DMS79 treated with DMSO at 0.1 percent for 48 hours (cell line): ENCODE data around the gene HSP90AA1.
A peak's percentile ranks its signal among the peaks of the same experiment; 100 is the strongest.
"Not testable (repeated sequence)": the region's sequence is repeated elsewhere in the genome, so short reads cannot be mapped to it uniquely, and the experiment has no call there.

ENCODE experiments used
- DNase-seq: peaks from one replicate; lab custom pipeline; 2025; lab: John Stamatoyannopoulos, UW

Gene HSP90AA1

DNA sequence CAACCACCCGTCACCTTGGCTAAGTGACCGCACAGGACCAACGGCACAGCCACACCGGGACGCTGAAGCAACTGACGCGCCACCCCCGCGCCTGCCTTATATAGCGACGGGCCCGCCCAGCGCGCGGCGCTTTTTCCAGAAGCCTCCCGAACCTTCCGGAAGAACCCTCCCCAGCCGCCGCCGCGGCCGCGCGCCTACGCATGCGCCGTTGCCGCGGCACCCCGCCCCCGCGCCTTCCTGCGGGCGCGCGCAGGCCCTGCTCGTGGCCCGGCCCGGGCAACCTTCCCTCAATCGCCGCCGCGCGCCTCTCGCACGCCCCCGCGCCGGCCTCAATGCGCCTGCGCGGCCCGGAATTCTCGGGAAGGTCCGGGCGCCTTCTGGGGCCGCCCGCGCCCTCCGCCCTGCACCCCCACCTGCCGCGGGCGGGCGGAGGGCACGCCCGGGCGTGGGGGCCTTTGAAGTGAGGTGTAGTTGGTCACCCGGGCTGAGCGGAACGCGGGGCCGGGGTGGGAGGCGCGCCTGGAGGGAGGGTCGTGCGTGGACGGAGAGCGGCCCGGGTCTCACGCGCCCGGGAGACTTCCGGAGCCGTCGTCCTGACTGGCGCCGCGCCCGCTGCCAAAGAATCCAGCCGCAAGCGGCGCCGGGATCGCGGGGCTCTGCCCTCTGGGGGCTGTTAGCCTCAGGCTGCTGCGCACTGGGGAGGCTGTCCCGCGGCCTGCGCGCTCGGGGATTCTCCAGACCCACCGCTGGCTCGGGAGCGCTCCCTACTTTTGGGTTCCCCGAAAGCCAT, at the start of gene HSP90AA1:
TSS of gene HSP90AA1 (minus strand) at position 73 of the 790 bp plus-strand sequence. CDS start 666 bp downstream, outside the sequence.
- peak; percentile 95 for DNase-seq

DNA sequence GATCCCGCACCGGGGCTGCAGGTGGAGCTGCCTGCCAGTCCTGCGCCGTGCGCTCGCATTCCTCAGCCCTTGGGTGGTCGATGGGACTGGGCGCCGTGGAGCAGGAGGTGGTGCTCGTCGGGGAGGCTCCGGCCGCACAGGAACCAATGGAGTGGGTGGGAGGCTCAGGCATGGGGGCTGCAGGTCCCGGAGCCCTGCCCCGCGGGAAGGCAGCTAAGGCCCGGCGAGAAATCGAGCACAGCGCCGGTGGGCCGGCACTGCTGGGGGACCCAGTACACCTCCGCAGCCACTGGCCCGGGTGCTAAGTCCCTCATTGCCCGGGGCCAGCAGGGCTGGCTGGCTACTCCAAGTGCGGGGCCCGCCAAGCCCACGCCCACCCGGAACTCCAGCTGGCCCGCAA, 48.6 kb upstream of the HSP90AA1 start:
- not testable (repeated sequence) for DNase-seq

DNA sequence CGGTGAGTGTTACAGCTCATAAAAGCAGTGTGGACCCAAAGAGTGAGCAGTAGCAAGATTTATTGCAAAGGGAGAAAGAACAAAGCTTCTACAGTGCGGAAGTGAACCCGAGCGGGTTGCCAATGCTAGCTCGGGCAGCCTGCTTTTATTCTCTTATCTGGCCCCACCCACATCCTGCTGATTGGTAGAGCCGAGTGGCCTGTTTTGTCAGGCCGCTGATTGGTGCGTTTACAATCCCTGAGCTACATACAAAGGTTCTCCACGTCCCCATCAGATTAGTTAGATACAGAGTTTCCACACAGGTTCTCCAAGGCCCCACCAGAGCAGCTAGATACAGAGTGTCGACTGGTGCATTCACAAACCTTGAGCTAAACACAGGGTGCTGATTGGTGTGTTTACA, 47.9 kb upstream of the HSP90AA1 start:
- DNase-seq: not testable (repeated sequence)

DNA sequence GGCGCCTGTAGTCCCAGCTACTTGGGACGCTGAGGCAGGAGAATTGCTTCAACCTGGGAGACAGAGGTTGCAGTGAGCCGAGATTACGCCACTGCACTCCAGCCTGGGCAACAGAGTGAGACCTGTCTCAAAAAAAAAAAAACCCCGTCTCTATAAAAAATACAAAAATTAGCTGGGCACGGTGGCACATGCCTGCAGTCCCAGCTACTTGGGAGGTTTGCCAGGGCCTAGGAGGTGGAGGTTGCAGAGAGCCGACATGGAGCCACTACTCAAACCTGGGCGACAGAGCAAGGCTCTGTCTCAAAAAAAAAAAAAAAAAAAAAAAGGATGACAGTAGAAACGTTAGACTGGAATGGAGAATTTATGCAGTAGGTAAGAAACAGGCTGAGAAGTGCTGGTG, 47.2 kb upstream of the HSP90AA1 start:
- not testable (repeated sequence) for DNase-seq

DNA sequence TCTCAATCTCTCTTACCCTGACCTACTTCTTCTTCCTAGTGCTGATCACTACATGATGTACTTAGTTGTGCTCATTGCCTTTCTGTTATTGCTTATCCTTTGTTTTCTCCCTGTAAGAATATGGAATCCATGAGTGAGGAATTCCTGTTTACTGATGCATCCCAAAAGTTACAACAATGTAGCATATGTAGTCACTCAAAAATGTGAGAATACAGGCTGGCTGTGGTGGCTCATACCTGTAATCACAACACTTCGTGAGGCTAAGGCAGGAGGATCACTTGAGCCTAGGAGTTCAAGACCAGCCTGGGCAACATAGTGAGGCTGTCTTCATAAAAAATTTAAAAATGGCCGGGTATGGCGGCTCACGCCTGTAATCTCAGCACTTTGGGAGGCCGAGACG, 44.9 kb upstream of the HSP90AA1 start:
- DNase-seq: no peak

DNA sequence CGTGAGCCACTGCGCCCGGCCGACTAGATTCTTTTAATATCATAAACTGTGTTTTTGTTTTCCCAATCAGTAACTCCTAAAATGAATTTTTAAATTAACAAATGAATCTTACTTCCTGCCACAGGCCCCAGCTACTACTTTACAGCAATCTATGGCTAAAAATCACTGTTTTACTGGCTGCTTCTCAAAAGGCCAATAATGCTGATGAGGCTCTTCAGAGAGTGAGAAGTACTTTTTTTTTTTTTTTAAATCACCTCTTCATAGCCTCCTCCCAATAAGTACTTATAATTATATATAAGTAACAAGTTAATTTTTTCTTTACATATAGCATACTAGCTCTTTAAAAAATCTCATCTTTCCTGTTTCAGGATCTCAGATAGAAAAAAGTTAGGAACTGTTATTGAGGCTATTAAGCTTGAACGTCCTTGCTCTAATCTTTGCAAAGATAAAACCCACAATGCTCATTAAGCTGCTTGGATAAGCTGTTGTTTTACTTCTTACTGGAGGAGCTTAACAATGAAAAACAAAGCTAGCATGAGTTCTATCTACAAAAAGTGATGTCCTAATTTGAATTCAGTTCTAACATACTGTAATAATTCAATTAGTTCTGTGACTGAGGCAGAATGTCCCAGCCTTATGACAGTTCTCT, 40.1 kb upstream of the HSP90AA1 start:
- DNase-seq: no peak

DNA sequence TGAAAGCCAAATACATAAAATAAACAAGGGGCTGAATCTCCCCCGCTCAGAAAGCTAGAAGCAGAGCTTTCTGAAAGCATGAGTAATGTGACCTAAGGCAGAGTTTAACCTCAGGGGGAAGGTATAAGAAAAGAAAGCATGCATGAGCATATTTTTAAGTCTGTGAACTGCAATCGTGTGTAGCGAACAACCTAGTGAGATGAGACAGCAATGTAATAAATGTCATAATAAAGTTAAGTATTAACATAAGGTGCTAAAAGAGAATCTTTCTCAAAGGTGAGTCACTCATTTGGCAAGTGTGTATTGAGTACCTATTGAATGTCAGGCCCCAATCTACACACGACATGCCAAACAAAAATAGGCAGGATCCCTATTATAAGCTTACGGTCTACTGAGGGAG, 38.7 kb upstream of the HSP90AA1 start:
- no peak for DNase-seq

DNA sequence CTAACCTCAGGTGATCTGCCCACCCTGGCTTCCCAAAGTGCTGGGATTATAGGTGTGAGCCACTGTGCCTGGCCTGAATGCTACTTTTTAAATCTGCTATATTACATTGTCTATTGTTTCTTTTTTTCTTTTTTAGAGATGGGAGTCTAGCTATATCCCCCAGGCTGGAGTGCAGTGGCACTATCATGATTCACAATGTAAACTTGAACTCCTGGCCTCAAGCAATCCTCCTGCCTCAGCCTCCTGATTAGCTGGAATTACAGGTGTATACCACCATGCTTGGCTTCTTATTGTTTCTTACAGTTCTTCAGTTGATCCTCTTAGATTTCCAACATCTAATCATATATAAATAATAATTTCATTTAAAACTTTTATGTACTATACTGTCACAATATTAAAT, 37.6 kb upstream of the HSP90AA1 start:
- no peak for DNase-seq

DNA sequence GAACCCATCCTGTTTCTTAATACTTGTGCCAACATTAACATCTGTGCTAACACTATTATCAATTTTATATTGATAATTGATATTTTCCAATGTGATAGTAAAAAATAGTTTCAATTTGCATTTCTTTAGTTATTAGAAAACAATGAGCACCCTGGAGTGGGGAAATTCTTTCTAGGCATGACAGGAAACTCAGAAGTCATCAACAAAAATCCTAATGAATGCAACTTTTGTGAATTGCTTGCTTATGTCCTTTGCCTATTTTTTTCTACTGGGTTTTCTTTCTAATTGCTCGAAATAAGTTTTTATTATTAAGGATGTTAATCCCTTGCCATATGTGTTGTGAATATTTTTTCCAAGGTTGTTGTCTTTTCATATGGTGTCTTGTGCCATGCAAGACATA, 34.7 kb upstream of the HSP90AA1 start:
- DNase-seq: no peak

DNA sequence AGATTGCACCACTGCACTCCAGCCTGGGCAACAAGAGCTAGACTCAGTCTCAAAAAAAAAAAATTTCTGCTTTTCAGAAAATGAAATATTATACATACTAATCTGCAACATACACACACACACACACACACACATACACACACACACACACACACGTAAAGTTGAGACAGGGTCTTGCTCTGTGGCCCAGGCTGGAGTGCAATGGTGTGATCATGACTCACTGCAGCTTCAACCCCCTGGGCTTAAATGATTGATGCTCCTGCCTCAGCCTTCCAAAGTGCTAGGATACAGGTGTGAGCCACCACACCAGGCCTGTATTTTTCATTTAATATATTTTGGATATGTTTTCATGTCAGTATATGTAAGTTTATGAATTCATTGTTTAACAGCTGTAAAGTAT, 34.0 kb upstream of the HSP90AA1 start:
- no peak for DNase-seq

DNA sequence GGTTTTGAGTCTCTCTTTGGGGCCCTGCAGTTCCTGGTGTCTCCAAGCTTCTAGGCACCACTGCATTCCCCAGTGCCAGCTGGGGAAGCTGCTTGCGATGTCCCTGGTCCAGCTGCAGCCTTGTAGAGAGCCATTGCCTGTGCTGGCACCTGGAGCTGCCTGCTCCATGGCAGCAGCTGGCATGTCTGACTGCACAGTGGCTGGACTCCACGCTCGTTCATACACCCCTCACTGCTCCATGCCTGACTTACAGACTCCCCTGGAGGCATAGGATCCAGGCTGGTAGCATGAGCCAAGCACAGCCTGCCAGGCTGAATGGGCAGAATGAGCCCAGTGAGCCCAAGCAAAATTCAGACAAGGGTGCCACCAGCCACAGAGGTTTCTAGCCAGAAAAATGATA, 31.0 kb upstream of the HSP90AA1 start:
- DNase-seq: no peak

DNA sequence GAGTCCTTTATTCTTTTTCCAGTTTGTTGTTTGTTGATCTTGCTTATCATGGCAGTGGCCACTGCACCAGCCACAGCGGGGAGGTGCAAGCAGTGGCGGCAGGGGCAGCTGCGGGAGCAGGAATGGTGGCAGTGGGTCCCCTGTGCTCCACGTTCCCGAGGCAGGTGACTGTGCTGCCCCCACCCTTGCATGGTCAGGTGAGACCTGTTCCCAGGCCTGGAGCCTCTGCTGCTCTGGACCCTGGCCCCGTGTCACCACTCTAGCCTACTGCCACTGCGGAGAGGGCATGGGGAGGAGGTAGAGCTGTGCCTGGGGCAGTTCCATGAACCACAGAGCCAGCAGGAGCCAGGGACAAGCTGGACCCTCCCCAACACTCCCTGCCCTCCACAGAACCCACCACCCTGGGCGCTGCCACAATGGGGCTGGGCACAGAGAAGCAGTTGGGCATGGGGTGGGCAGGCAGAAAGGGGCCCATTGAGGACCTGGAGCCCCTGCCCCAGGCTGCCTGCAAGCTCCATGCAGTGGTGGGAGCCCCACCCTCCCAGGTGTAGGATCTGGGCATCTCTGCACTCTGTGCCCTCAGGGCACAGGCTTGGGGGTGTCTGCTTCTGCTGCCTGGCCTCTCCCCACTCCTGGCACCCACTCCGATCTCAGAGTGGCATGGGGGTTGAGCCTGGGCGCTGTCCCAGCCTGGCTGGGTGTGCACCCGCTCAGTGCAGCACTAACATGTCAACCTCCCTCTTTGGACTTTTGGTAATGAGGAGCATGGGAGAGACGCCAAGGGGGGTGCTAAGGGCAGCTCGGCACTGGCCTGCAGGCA, 29.7 kb upstream of the HSP90AA1 start:
- no peak for DNase-seq

DNA sequence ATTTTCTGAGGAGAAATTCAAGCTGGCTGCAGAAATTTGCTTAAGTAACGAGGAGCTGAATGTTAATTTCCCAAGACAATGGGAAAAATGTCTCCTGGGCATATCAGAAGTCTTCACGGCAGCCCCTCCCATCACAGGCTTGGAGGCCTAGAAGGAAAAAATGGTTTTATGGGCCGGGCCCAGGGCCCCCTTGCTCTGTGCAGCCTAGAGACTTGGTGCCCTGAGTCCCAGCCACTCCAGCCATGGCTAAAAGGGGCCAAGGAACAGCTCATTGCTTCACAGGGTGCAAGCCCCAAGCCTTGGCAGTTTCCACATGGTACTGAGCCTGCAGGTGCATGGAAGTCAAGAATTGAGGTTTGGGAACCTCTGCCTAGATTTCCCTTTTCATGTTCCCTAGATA, 24.3 kb upstream of the HSP90AA1 start:
- no peak for DNase-seq

DNA sequence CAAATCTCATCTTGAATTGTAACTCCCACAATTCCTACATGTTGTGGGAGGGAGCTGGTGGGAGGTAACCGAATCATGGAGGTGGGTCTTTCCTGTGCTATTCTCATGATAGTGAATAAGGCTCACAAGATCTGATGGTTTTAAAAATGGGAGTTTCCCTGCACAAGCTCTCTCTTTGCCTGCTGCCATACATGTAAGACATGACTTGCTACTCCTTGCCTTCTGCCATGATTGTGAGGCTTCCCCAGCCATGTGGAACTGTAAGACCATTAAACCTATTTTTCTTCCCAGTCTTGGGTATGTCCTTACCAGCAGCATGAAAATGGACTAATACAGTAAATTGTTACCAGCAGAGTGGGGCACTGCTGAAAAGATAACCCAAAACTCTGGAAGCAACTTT, 22.5 kb upstream of the HSP90AA1 start:
- not testable (repeated sequence) for DNase-seq

DNA sequence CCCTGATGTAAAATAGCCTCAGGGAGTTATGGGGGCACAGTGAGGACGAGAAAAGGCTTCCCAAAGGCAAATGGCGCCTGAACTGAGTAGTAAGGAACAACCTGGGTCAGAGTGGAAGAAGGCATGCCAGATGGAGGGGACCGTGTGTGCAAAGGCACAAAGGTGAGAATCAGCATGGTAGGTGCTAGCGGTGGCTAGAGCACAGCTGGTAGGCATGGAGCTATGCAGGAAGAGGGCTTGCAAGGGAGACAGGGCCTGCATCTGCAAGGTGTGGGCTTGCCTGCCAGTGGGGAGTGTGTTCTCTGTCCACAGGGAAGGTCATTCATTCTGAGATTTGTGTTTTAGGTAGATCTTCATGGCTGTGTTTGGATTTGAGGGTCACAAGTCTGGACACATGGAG, 18.5 kb upstream of the HSP90AA1 start:
- no peak for DNase-seq

DNA sequence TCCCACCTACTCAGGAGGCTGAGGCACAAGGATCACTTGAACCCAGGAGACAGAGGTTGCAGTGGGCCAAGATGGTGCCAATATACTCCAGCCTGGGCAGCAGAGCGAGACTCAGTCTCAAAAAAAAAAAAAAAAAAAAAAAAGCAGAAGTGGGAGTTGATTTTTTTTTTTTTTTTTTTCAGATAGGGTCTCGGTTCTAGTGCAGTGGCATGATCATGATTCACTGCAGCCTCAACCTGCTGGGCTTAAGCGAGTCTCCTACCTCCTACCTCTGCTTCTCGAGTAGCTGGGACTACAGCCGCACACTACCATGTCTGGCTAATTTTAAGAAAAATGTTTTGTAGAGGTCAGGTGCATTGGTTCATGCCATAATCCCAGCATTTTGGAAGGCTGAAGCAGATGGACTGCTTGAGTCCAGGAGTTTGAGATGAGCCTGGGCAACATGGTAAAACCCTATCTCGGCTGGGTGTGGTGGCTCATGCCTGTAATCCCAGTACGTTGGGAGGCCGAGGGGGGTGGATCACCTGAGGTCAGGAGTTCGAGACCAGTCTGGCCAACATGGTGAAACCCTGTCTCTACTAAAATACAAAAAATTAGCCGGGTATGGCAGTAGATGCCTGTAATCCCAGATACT, 16.3 kb upstream of the HSP90AA1 start:
- no peak for DNase-seq

DNA sequence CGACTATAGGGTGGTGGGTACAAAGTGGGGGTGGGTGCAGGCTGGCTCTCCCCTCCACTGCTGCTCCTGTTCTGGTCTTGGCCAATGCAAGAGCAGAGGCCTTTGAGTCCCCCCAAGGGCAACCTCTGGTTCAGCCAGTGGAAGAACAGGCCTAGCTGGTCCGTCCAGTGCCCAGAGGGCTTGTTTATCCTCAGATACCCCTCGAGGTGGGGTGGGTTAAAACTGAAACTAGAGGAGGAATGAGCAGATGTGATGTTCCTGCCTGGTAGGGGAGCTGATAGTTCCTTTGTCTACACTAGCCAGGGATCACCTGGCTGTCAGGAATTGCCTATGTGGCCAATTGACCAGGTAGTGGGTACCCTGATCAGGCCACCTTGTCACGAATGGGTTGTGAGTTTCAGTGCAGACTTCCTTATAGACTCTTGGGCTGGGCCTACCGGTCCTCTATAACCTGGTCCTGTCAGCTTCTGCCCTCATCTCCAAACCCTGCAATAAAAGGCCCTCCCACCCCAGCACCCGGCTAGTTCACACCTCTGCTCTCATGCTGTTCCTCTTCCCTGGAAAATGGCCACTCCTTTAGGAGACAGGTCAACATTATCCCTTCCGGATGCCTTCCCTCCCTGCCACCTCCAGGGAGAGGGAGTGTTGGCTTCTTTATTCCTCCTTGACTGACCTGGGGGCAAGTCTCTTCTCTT, 10.7 kb upstream of the HSP90AA1 start:
- DNase-seq: peak; percentile 61

DNA sequence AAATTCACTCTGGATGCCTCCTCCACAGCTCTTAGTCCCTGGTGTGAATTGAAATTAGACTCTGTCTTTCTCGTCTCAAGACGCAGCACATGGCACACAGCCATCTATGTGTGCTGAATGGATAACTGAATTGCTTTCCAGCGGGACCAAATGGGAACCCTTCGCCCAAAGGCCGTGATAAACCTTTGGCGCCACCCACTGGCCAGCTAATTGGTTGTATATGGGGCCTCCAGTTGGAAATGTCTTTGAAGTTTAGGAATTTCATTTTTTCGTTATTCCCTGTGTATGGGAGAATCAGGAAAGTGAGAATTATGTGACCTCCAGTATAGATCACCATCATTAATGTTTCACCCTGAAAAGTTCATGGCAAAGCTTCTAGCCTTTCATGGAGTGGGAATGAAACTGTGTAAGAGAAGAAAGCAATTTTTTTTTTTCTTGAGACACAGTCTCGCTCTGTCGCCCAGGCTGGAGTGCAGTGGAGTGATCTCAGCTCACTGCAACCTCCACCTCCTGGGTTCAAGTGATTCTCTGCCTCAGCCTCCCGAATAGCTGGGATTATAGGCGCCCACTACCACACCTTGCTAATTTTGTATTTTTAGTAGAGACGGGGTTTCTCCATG, 9.8 kb upstream of the HSP90AA1 start:
- no peak for DNase-seq

DNA sequence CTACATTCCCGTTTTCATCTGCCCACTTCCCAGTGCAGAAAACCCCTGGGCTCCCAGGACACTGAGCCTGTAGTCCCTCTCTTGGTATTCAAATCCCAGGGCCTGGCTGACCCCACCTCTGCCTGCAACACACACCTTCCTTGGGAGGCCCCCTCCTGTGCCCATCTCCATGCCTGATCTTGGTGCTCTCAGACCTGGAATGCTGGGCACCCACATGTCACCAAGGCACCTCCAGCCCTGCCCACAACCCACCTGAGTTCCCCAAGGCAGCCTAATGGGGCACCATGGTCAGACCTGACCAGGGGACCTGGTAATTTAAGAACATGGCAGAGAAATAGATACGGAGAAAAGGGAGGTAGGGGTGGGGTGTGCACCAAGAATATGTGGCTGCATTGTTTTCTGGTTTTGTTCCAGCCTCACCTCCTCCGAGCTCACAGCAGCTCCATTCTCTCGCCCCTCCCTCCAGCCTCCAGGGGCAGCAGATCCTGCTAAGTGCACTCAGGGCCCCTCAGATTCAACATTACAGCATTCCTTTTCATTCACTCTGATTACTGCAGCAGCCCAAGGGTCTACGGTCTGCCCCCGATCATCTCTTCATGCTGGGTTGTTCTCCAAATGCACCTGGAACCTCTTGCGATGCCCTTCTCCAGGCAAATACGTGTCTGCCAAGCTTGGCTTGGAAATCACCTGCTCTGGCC, 9.2 kb upstream of the HSP90AA1 start:
- DNase-seq: peak; percentile 99

DNA sequence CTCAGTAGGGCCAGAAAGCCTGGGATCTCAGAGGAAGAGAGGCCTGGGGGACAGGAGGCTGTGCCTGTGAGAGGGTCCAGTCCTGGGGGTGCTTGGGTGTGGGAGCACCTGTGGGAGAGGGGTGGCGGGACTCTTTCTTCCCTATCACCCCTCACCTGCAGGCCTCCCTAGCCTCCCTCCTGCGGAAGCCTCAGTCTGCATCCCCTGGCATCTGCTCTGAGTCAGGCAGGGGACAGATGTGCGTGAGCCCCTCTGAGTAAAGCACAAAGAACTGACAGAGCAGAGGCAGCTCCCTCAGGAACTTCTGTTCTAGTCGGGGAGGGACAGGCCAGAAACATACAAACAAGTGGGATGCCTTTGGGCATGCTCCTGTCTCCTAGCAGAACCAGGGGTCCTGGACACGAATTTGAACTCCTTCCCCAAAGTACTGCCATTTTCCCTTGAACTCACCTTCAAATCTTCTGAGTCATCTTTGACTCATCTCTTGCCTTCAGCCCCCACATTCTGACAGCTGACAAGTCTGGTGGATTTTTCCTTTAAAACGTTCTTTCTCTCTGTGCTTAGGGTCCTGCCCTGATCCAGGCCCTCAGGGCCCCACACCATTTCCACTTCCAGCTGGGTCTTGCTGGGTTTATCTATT, 8.5 kb upstream of the HSP90AA1 start:
- DNase-seq: peak; percentile 35
